Brain pericyte (primary cell): ENCODE data around the gene MLLT1.

Source experiments
- DNase-seq: peaks from one replicate; pipeline ENCODE4 v3.0.0-alpha.2; 2012; ENCODE audit warnings: low read depth, low spot score

The MLLT1 gene

GRCh38 chr19:6235031-6235951 lies 44.5 kb downstream of the MLLT1 start:
- DNase-seq, result no peak

GRCh38 chr19:6234527-6234926 lies 45.2 kb downstream of the MLLT1 start:
- no peak for DNase-seq

- DNase-seq, result no peak
These were observed 45.8 kb downstream of the MLLT1 start for GRCh38 chr19:6233827-6234511.

- DNase-seq, result no peak
These were observed 46.5 kb downstream of the MLLT1 start for GRCh38 chr19:6233056-6233826.

- DNase-seq, result no peak
These were observed 47.1 kb downstream of the MLLT1 start for GRCh38 chr19:6232601-6233055.

- DNase-seq, result no peak
These were observed 48.8 kb downstream of the MLLT1 start for GRCh38 chr19:6230991-6231448.

- no peak for DNase-seq
These were observed 49.6 kb downstream of the MLLT1 start for GRCh38 chr19:6229951-6230712.

- no peak for DNase-seq
These were observed 50.4 kb downstream of the MLLT1 start for GRCh38 chr19:6229216-6229913.

GRCh38 chr19:6228551-6229215 lies 51.1 kb downstream of the MLLT1 start:
- DNase-seq, result no peak

- DNase-seq, result no peak
These were observed 51.8 kb downstream of the MLLT1 start for GRCh38 chr19:6227936-6228325.

GRCh38 chr19:6227156-6227935 lies 52.4 kb downstream of the MLLT1 start:
- no peak for DNase-seq

- no peak for DNase-seq
These were observed 53.2 kb downstream of the MLLT1 start for GRCh38 chr19:6226444-6227155.

GRCh38 chr19:6226012-6226411 lies 53.8 kb downstream of the MLLT1 start:
- DNase-seq, result no peak

- no peak for DNase-seq
These were observed 54.4 kb downstream of the MLLT1 start for GRCh38 chr19:6225232-6225865.

GRCh38 chr19:6224308-6224675 lies 55.5 kb downstream of the MLLT1 start:
- no peak for DNase-seq

GRCh38 chr19:6223461-6224307 lies 56.1 kb downstream of the MLLT1 start:
- DNase-seq, result no peak

- DNase-seq, result no peak
These were observed 56.9 kb downstream of the MLLT1 start for GRCh38 chr19:6222884-6223283.
